Nucleus accumbens (tissue), 56 donors: ENCODE measurements around the gene SLC43A1.
"Not testable (repeated sequence)": the region's sequence is repeated elsewhere in the genome, so short reads cannot be mapped to it uniquely, and the experiment has no call there.

ENCODE experiments used
- DNase-seq, 56 donors: peaks; one replicate each; lab custom pipeline; 2025; lab: John Stamatoyannopoulos, UW

Gene SLC43A1

DNA sequence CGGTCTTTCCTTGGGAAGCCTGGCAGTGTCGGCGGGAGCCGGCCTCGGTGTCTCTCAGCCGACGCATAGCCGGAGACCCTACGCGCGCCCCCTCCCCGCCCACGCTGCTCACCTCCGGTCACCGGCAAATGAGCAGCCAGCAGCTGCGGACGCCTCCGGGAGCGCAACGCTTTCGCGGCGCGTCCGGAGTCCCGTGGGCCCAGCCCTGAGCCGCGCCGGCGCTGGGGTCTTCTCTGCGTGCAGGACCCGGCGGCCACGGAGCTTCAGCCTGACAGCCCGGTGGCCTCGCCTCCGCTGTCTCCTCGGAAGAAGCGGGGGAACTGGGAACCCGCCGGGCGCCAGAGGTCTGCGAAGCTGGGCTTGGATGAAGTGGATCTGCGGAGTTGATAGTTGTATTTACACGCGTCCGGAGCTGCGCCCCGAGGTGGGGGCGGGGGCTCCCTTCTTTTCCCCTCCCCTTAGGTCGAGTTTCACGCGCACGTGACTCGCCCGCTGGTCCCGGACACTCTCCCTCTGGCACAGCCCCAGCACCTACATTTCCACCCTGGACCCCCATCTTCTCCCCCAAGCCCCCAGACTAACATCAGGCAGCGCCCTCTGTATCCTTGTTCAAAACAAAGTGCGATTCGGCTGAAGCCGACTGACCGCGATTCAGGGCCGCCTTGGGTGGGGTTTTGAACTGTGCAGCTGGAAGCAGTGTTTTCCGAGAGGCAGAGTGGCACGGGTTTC lies at the start of gene SLC43A1:
Gene SLC43A1 (minus strand): TSS at position 371 of the 729 bp plus-strand sequence. CDS start 1,591 bp downstream, outside the sequence.
- peak in 4 of 56 donors; percentile 5 to 29 (median 9) for DNase-seq

GRCh38 chr11:57562596-57562995 lies 47.1 kb upstream of the SLC43A1 start:
- DNase-seq, result no peak

DNA sequence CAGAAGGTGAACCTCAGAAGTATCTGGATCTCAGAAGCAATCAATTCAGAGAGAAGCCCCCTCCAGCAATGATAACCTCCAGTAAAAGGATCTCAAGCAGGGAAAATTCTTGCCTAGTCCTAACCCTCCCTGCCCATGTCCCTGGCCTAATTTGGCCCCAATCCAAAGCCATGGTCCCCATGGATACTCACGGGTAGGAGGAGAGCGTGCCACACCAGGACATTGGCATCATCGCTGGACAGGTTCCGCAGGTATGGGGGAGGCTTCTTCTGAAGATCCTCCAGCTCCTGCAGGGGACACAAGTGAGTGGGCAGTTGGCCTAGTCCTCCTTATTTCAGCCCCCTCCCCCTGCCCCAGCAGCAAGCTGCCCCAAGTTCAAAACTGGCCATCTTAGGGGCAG lies 44.6 kb upstream of the SLC43A1 start:
- no peak for DNase-seq

DNA sequence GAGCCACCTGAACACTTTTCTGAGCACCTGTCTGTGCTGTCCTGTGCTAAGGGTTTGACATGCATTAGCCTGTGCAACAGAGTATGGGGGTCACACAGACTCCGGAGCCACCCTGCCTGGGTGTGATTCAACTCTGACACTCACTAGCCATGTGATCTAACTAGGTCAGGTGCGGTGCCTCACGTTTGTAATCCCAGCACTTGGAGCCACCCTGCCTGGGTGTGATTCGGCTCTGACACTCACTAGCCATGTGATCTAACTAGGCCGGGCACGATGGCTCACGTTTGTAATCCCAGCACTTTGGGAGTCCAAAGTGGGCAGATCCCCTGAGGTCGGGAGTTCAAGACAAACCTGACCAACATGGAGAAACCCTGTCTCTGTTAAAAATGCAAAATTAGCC lies 40.5 kb upstream of the SLC43A1 start:
- DNase-seq, result no peak

GRCh38 chr11:57555393-57555792 lies 39.9 kb upstream of the SLC43A1 start:
- DNase-seq, result no peak

GRCh38 chr11:57552479-57552878 lies 37.0 kb upstream of the SLC43A1 start:
- no peak for DNase-seq

DNA sequence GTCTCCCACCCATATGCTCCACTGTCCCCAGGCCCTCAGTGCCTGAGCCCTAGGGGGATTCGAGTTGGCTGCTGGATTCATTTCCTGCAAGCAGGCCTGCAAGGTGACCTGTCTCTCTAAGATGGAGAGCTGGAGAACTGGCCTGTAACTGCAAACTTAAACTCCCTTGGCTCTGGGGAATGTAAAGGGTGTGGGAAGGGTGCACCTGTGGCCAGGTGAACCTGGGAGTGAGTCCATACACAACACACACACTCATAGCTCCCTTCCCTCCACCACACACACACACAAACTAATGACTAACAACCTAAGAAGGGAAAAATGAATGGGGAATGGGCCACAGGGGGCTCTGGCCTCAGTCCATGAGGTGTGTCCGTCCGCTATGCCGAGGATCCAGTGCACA lies 36.4 kb upstream of the SLC43A1 start:
- DNase-seq, result no peak

- no peak for DNase-seq
These were observed 34.5 kb upstream of the SLC43A1 start for GRCh38 chr11:57549983-57550382.

DNA sequence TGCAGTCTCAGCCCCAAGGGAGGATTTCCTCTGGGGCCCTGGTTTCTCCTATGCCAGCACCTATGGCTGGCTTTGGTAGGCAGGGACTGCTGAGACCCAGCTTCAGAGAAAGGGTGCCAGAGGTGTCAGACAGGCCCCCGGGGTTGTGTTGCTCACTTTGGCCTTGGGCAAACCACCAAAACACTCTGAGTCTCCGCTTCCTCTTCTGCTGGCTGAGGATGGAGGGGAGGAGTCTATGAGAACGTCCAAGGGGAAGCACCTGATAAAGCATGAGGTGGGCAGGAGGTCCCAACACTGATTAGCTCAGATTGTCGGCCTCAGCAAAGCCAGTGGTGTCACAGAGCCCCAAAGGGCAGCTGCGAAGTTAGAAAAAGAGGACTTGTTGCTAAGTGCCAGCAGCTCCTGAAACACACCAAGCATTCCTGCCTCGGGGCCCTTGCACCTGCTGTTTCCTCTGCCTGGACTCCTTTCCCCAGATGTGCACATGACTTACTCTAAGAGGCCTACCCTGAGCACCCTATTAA lies 32.4 kb upstream of the SLC43A1 start:
- no peak for DNase-seq

- DNase-seq, result no peak
These were observed 31.5 kb upstream of the SLC43A1 start for GRCh38 chr11:57546869-57547475.

GRCh38 chr11:57546451-57546850 lies 30.9 kb upstream of the SLC43A1 start:
- no peak for DNase-seq

GRCh38 chr11:57545883-57546282 lies 30.4 kb upstream of the SLC43A1 start:
- DNase-seq, result no peak

GRCh38 chr11:57544566-57544965 lies 29.1 kb upstream of the SLC43A1 start:
- DNase-seq, result no peak

DNA sequence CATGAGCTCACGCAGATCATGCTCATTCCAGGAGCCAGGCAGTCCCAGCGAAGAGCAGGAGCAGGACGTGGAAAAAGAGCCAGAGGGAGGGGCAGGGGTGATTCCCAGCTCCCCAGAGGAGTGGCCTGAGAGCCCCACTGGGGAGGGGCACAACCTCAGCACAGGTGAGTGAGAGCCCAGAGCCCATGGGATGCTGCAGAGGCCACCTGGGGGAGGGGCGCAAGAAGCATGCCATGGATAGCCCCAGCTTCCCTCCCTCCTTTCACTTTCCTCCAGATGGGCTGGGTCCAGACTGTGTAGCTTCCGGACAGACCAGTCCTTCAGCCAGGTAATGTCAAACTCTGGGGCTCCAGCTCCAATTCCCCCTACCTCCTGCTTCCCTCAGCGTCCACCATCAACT lies 28.1 kb upstream of the SLC43A1 start:
- no peak for DNase-seq

DNA sequence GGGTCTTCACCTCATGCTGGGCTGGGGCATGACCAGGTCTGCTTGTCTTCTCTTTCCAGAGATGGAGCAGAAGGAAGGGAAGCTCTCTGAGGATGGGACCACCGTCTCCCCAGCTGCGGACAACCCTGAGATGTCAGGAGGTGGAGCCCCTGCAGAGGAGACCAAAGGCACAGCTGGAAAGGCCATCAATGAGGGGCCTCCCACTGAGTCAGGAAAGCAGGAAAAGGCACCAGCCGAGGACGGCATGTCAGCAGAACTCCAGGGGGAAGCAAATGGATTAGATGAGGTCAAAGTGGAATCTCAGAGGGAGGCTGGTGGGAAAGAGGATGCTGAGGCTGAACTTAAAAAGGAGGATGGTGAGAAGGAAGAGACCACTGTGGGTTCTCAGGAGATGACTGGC lies 27.1 kb upstream of the SLC43A1 start:
- DNase-seq, result no peak

GRCh38 chr11:57541169-57541568 lies 25.7 kb upstream of the SLC43A1 start:
- DNase-seq, result no peak

DNA sequence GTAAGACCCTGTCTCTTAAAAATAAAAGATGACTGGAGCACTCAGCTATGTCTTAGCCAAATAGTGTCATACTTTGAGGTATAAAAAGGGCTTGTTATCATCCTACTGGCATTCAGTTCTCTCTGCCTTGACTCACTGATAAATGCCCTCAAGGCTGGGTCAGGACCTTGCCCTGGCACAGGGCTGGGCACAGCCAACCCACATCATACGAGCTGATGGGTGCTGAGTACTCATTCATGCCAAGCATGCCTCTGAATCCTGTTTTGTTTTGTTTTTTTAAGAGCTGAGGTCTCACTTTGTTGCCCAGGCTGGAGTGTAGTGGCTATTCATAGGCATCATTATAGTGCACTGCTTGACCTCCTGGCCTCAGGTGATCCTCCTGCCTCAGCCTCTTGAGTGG lies 23.8 kb upstream of the SLC43A1 start:
- DNase-seq, result no peak

- DNase-seq, result no peak
These were observed 21.6 kb upstream of the SLC43A1 start, which contains the start of gene SMTNL1 for GRCh38 chr11:57536947-57537619. Gene SMTNL1, plus strand, starts transcription at chr11:57537595. Its CDS starts 5,048 bp downstream, at chr11:57542643.

GRCh38 chr11:57534449-57534848 lies 18.9 kb upstream of the SLC43A1 start:
- not testable (repeated sequence) for DNase-seq

- DNase-seq, result peak; percentile 44 to 99 (median 94)
These were observed 15.3 kb upstream of the SLC43A1 start, which contains the start of gene TIMM10 for GRCh38 chr11:57530596-57531507. Gene TIMM10, minus strand, starts transcription at chr11:57530754. Its CDS starts 565 bp downstream, at chr11:57530189.
